CD4-positive, alpha-beta T cell treated with Interleukin-15 for 4 hours (primary cell): ENCODE data around the gene IFI27L1.

Experiments used
- DNase-seq: peaks from one replicate; pipeline ENCODE4 v3.0.0-alpha.2; 2020; ENCODE audit warnings: low spot score

IFI27L1 gene

GRCh38 chr14:94079891-94080620, 1.1 kb upstream of the IFI27L1 start:
- DNase-seq = peak; percentile 14

- DNase-seq = peak; percentile 6
Observed at GRCh38 chr14:94081386-94081820, 293 bp downstream of the IFI27L1 start.

GRCh38 chr14:94087891-94088290, 6.8 kb downstream of the IFI27L1 start:
- DNase-seq = no peak

GRCh38 chr14:94088516-94088915, 7.4 kb downstream of the IFI27L1 start:
- no peak for DNase-seq

- DNase-seq = no peak
Observed at GRCh38 chr14:94089479-94089878, 8.4 kb downstream of the IFI27L1 start.

GRCh38 chr14:94093418-94093817, 12.3 kb downstream of the IFI27L1 start:
- DNase-seq = no peak

- DNase-seq = no peak
Observed at GRCh38 chr14:94097091-94097490, 16.0 kb downstream of the IFI27L1 start.

GRCh38 chr14:94098326-94098992, 17.3 kb downstream of the IFI27L1 start:
- DNase-seq = no peak

- DNase-seq = no peak
Observed at GRCh38 chr14:94099006-94099405, 17.9 kb downstream of the IFI27L1 start.

GRCh38 chr14:94100847-94101246, 19.7 kb downstream of the IFI27L1 start:
- DNase-seq = no peak

- no peak for DNase-seq
Observed at GRCh38 chr14:94101748-94102147, 20.6 kb downstream of the IFI27L1 start.

GRCh38 chr14:94102768-94103482, 21.8 kb downstream of the IFI27L1 start:
- no peak for DNase-seq

- no peak for DNase-seq
Observed at GRCh38 chr14:94103554-94104150, 22.5 kb downstream of the IFI27L1 start.

- DNase-seq = no peak
Observed at GRCh38 chr14:94104731-94105130, 23.6 kb downstream of the IFI27L1 start.

GRCh38 chr14:94109915-94110250, 28.8 kb downstream of the IFI27L1 start:
- DNase-seq = no peak

GRCh38 chr14:94110552-94111181, 29.6 kb downstream of the IFI27L1 start, which contains the start of gene IFI27:
Gene IFI27 (plus strand): TSS chr14:94110736.
- DNase-seq = no peak

- no peak for DNase-seq
Observed at GRCh38 chr14:94111276-94112095, 30.4 kb downstream of the IFI27L1 start.

- no peak for DNase-seq
Observed at GRCh38 chr14:94112513-94113063, 31.5 kb downstream of the IFI27L1 start.

GRCh38 chr14:94113073-94113472, 32.0 kb downstream of the IFI27L1 start:
- no peak for DNase-seq

GRCh38 chr14:94113490-94113889, 32.4 kb downstream of the IFI27L1 start:
- DNase-seq = no peak
